NCI-H524 (cell line): ENCODE results near the gene DOCK3.

Source experiments
- DNase-seq, 2 experiments: peaks; one replicate each; lab custom pipeline; 2025; lab: John Stamatoyannopoulos, UW

DOCK3 gene

DNA sequence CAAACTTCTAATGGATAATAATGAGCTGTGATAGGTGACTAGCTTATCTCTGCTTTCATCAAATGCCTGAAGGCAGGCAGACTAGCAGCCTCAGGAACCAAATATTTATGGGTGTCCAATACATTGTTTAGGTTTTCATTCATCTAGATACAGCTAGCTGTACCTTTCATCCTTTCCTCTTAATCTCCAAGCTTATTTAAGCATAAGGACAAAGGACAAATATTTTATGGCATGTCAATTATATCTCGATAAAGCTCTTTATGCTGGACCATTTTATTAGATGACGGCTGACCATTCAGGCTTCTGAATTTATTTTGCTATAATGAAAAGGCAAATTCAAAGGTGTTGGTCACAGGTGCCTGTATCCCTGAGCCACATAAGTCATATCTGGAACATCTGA, 733.3 kb downstream of the DOCK3 start:
- no peak for DNase-seq

- DNase-seq = no peak
Measured at GRCh38 chr3:51408813-51409212, 734.1 kb downstream of the DOCK3 start.

- no peak for DNase-seq
Measured at GRCh38 chr3:51422211-51422610, 747.5 kb downstream of the DOCK3 start.

- no peak for DNase-seq
Measured at GRCh38 chr3:51426921-51427320, 752.2 kb downstream of the DOCK3 start.

DNA sequence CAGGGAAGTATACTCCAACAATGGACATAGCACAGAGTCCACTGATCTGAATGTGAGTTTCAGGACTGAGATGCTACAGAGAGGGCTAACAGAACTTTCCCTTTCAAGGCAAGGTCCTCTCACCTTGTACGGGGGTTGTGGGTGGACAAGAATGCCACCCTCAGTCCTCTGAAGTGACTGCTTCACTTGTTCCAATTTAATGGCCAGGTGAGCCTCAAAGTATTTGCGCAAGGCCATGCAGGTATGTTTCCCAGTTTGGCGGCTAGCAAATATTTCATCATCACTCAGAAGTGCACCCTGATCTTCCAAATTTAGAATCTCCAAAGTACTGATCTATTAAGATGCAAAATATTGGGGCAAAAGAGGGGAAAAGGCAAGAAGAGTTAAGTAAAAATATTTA, 754.4 kb downstream of the DOCK3 start:
- DNase-seq = no peak
